SU-DHL-6 (cell line): ENCODE measurements around the gene CLEC18A.

Experiments
- H2AFZ ChIP-seq: fragments of 200-600 bp; sonication (generic); 2 replicates; pipeline ENCODE4 v1.6.1; 2014; ENCODE audit warnings: low read depth, mild to moderate bottlenecking, moderate library complexity, mixed read lengths, antibody characterized with exemption, low read length; ENCODE audit not compliant: severe bottlenecking
- H3F3A ChIP-seq: fragments of 200-600 bp; shearing (Covaris generic); 2 replicates; pipeline ENCODE4 v1.6.0; 2016; ENCODE audit warnings: antibody characterized with exemption, mild to moderate bottlenecking; ENCODE audit not compliant: insufficient read depth
- H3K27ac ChIP-seq: fragments of 200-600 bp; sonication (generic); 2 replicates; pipeline ENCODE4 v1.5.1; 2016; ENCODE audit warnings: low read depth, mild to moderate bottlenecking, low read length, moderate library complexity, mixed read lengths
- H3K27me3 ChIP-seq: fragments of 200-600 bp; sonication (generic), shearing (Covaris generic); 2 replicates; pipeline ENCODE4 v1.6.0; 2014; ENCODE audit warnings: mild to moderate bottlenecking, low read length
- H3K36me3 ChIP-seq: fragments of 200-600 bp; sonication (generic); 2 replicates; pipeline ENCODE4 v1.6.1; 2014; ENCODE audit warnings: mild to moderate bottlenecking, low read length, mixed read lengths
- H3K4me2 ChIP-seq: fragments of 300-600, 200-600 bp; shearing (Covaris generic), sonication (generic); 2 replicates; pipeline ENCODE4 v1.6.0; 2014; ENCODE audit warnings: low read length, low read depth, mild to moderate bottlenecking; ENCODE audit not compliant: poor library complexity, severe bottlenecking
- H3K4me3 ChIP-seq: fragments of 200-600 bp; sonication (generic); 2 replicates; pipeline ENCODE4 v1.5.1; 2014; ENCODE audit warnings: antibody characterized with exemption, low read length, mild to moderate bottlenecking, mixed read lengths; ENCODE audit not compliant: insufficient read depth, poor library complexity, severe bottlenecking
- H3K79me2 ChIP-seq: fragments of 200-600 bp; sonication (generic); 2 replicates; pipeline ENCODE4 v1.6.1; 2014; ENCODE audit warnings: mild to moderate bottlenecking, low read length, moderate library complexity; ENCODE audit not compliant: insufficient read depth
- H3K9ac ChIP-seq: fragments of 200-600 bp; sonication (generic); 2 replicates; pipeline ENCODE4 v1.7.0; 2014; ENCODE audit warnings: mild to moderate bottlenecking, low read length
- H3K9me2 ChIP-seq: fragments of 200-600 bp; sonication (generic); replicated peaks from 2 replicates; pipeline ENCODE4 v1.6.1; 2014; ENCODE audit warnings: low read length; ENCODE audit not compliant: insufficient read depth
- H3K9me3 ChIP-seq: fragments of 200-600 bp; sonication (generic); 2 replicates; pipeline ENCODE4 v1.6.1; 2014; ENCODE audit warnings: low read length, mixed read lengths; ENCODE audit not compliant: insufficient read depth
- H4K20me1 ChIP-seq: fragments of 200-600 bp; sonication (generic); 2 replicates; pipeline ENCODE4 v1.6.1; 2014; ENCODE audit warnings: low read depth, mild to moderate bottlenecking, antibody characterized with exemption, low read length, moderate library complexity, mixed read lengths
- EZH2phosphoT487 ChIP-seq: fragments of 200-600 bp; sonication (generic), shearing (Covaris generic); conservative IDR thresholded peaks from 2 replicates; pipeline ENCODE4 v1.6.1; 2018; ENCODE audit warnings: mild to moderate bottlenecking, antibody characterized with exemption, low read length, moderate library complexity, mixed read lengths
- TF ChIP-seq, protein P1 (sequence below): fragments of 200-600 bp; sonication (generic); IDR thresholded peaks from one replicate; pipeline ENCODE4 v1.5.1; 2017; ENCODE audit warnings: antibody characterized with exemption, mild to moderate bottlenecking, low read length, moderate library complexity; ENCODE audit not compliant: insufficient read depth, poor library complexity, severe bottlenecking

The CLEC18A gene

DNA sequence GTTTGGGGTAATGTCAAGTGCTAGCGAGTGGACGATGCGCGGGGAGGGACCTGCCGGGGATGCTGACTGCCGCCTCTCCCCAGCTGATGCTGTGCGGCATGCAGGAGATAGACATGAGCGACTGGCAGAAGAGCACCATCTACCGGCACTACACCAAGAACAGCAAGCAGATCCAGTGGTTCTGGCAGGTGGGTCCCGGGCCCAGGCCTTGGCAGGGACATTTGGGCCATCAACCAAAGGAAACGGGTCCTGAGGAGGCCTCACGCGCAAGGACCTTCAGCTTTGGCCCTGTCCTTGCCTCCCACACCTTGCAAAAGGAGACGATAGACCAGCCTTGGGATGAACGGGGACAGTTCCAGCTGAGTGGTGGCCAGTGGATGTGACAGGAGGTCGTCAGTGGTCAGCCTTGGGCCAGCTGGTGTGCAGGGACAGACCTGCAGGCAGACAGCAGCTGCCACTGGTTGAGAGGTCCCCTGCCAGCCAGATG lies 13.6 kb upstream of the CLEC18A start:
- H2AFZ ChIP-seq = no peak overlapping the region
- H3F3A ChIP-seq = no peaks in the 10 kb centered on the region
- no peak overlapping the region for H3K27ac ChIP-seq
- no peaks in the 10 kb centered on the region for H3K9me2 ChIP-seq
- no peak overlapping the region for H3K9ac ChIP-seq
- no peaks in the 10 kb centered on the region for H3K36me3 ChIP-seq
- H3K27me3 ChIP-seq = no peaks in the 10 kb centered on the region
- H4K20me1 ChIP-seq = no peaks in the 10 kb centered on the region
- no peak overlapping the region for H3K4me3 ChIP-seq
- TF ChIP-seq EZH2phosphoT487 = no peak
- TF ChIP-seq, protein P1, sequence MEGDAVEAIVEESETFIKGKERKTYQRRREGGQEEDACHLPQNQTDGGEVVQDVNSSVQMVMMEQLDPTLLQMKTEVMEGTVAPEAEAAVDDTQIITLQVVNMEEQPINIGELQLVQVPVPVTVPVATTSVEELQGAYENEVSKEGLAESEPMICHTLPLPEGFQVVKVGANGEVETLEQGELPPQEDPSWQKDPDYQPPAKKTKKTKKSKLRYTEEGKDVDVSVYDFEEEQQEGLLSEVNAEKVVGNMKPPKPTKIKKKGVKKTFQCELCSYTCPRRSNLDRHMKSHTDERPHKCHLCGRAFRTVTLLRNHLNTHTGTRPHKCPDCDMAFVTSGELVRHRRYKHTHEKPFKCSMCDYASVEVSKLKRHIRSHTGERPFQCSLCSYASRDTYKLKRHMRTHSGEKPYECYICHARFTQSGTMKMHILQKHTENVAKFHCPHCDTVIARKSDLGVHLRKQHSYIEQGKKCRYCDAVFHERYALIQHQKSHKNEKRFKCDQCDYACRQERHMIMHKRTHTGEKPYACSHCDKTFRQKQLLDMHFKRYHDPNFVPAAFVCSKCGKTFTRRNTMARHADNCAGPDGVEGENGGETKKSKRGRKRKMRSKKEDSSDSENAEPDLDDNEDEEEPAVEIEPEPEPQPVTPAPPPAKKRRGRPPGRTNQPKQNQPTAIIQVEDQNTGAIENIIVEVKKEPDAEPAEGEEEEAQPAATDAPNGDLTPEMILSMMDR = no peak
- no peak overlapping the region for H3K4me2 ChIP-seq
- no peaks in the 10 kb centered on the region for H3K9me3 ChIP-seq
- H3K79me2 ChIP-seq = no peaks in the 10 kb centered on the region

DNA sequence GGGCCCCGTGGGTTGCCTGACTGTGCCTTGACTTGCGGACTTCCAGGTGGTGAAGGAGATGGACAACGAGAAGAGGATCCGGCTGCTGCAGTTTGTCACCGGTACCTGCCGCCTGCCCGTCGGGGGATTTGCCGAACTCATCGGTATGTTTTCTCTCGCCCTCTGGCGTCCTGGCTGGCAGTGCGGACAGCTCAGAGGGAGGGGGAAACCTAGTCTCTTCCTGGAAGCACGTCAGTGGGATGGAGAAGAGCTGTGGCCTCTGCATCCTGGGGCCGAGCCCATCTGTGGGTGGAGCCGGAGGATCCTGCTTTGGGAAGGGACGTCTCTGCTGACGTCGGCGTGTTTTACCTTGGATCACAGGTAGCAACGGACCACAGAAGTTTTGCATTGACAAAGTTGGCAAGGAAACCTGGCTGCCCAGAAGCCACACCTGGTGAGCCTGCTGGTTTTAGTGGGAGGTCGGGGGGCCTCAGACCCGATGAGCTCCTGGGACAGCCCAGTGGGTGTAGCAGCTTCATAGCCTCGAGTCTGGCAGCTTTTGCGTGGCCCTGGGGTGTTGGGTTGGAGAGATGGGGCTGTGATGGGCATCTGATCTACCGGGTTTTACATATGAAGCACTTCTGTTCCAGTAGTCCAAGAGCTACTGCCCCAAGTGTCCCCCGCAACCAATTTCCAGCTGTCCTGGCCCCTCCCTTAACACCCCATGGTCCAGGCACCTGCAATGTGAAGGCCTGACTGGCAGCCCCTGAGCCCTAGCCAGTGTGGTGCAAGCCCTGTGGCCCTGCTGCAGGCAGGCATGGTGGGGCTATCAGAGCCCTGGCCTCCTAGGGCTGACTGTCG lies 11.9 kb upstream of the CLEC18A start:
- Histone ChIP-seq H4K20me1 (no peaks in the 10 kb centered on the region), H3K4me2 (no peak overlapping the region), H3K27me3 (no peaks in the 10 kb centered on the region), H3K27ac (no peak overlapping the region), H3K36me3 (no peaks in the 10 kb centered on the region), H3F3A (no peaks in the 10 kb centered on the region), H2AFZ (no peak overlapping the region), H3K9me2 (no peaks in the 10 kb centered on the region), H3K9ac (no peak overlapping the region), H3K79me2 (no peaks in the 10 kb centered on the region), H3K9me3 (no peaks in the 10 kb centered on the region), H3K4me3 (no peak overlapping the region)
- no peak for TF ChIP-seq EZH2phosphoT487
- TF ChIP-seq, protein P1 = no peak

DNA sequence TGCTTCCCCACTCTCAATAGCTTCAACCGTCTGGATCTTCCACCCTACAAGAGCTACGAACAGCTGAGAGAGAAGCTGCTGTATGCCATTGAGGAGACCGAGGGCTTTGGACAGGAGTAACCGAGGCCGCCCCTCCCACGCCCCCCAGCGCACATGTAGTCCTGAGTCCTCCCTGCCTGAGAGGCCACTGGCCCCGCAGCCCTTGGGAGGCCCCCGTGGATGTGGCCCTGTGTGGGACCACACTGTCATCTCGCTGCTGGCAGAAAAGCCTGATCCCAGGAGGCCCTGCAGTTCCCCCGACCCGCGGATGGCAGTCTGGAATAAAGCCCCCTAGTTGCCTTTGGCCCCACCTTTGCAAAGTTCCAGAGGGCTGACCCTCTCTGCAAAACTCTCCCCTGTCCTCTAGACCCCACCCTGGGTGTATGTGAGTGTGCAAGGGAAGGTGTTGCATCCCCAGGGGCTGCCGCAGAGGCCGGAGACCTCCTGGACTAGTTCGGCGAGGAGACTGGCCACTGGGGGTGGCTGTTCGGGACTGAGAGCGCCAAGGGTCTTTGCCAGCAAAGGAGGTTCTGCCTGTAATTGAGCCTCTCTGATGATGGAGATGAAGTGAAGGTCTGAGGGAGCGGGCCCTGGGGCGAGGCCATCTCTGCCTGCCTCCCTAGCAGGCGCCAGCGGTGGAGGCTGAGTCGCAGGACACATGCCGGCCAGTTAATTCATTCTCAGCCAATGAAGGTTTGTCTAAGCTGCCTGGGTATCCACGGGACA lies 11.1 kb upstream of the CLEC18A start:
- Histone ChIP-seq H2AFZ (no peak overlapping the region), H3K27ac (no peak overlapping the region), H3K9me2 (no peaks in the 10 kb centered on the region), H3K9ac (no peak overlapping the region), H3K4me3 (no peak overlapping the region), H3K27me3 (no peaks in the 10 kb centered on the region), H3K36me3 (no peaks in the 10 kb centered on the region), H3F3A (no peaks in the 10 kb centered on the region), H3K4me2 (no peak overlapping the region), H4K20me1 (no peaks in the 10 kb centered on the region), H3K9me3 (no peaks in the 10 kb centered on the region), H3K79me2 (no peaks in the 10 kb centered on the region)
- TF ChIP-seq, protein P1 = no peak
- no peak for TF ChIP-seq EZH2phosphoT487
